Hematopoietic multipotent progenitor cell treated with erythropoietin and hydrocortisone succinate and interleukin-3 and kit ligand, for 8 days (in vitro differentiated cells): ENCODE data around the gene MAGEF1.

Experiments used
- DNase-seq: peaks from one replicate; pipeline ENCODE4 v3.0.0-alpha.2; 2015

Gene MAGEF1

GRCh38 chr3:184719709-184720108, 7.8 kb upstream of the MAGEF1 start:
- no peak for DNase-seq

GRCh38 chr3:184718431-184718830, 6.6 kb upstream of the MAGEF1 start:
- DNase-seq, result no peak

- DNase-seq, result no peak
Measured at GRCh38 chr3:184717399-184717983, 5.6 kb upstream of the MAGEF1 start.

GRCh38 chr3:184716622-184717398, 4.9 kb upstream of the MAGEF1 start:
- DNase-seq, result no peak

GRCh38 chr3:184715943-184716621, 4.2 kb upstream of the MAGEF1 start:
- no peak for DNase-seq

GRCh38 chr3:184713521-184713920, 1.7 kb upstream of the MAGEF1 start:
- no peak for DNase-seq

GRCh38 chr3:184713040-184713355, 1.1 kb upstream of the MAGEF1 start:
- DNase-seq, result no peak

GRCh38 chr3:184712248-184713039, 580 bp upstream of the MAGEF1 start:
- DNase-seq, result no peak

GRCh38 chr3:184710870-184711492, 883 bp downstream of the MAGEF1 start:
- peak; percentile 46 for DNase-seq

- DNase-seq, result no peak
Measured at GRCh38 chr3:184703657-184704056, 8.2 kb downstream of the MAGEF1 start.

GRCh38 chr3:184700759-184701158, 11.1 kb downstream of the MAGEF1 start:
- DNase-seq, result no peak

- DNase-seq, result no peak
Measured at GRCh38 chr3:184697845-184698244, 14.0 kb downstream of the MAGEF1 start.

GRCh38 chr3:184696697-184697096, 15.2 kb downstream of the MAGEF1 start:
- no peak for DNase-seq

GRCh38 chr3:184694716-184695115, 17.1 kb downstream of the MAGEF1 start:
- DNase-seq, result no peak

GRCh38 chr3:184694133-184694665, 17.7 kb downstream of the MAGEF1 start:
- DNase-seq, result no peak

- no peak for DNase-seq
Measured at GRCh38 chr3:184693011-184693975, 18.6 kb downstream of the MAGEF1 start.

GRCh38 chr3:184691397-184692231, 20.2 kb downstream of the MAGEF1 start:
- no peak for DNase-seq

GRCh38 chr3:184690192-184690883, 21.5 kb downstream of the MAGEF1 start:
- DNase-seq, result no peak

GRCh38 chr3:184688882-184689271, 23.0 kb downstream of the MAGEF1 start:
- no peak for DNase-seq
